Measurements from ENCODE around the gene TRA2B.
"Not testable (repeated sequence)": the region's sequence is repeated elsewhere in the genome, so short reads cannot be mapped to it uniquely, and the experiment has no call there.

The TRA2B gene

GRCh38 chr3:185927501-185928200 is 10.2 kb downstream of the TRA2B start:
- DNase-seq: no peak

GRCh38 chr3:185926445-185926844 is 11.4 kb downstream of the TRA2B start:
- no peak for DNase-seq

GRCh38 chr3:185925353-185925752 is 12.5 kb downstream of the TRA2B start:
- no peak for DNase-seq

GRCh38 chr3:185924375-185924774 is 13.4 kb downstream of the TRA2B start:
- DNase-seq: no peak

GRCh38 chr3:185920184-185920583 is 17.6 kb downstream of the TRA2B start:
- DNase-seq: no peak

GRCh38 chr3:185916042-185916833 is 21.6 kb downstream of the TRA2B start:
- no peak for DNase-seq

GRCh38 chr3:185915642-185916041 is 22.2 kb downstream of the TRA2B start:
- DNase-seq: no peak

GRCh38 chr3:185914911-185915629 is 22.7 kb downstream of the TRA2B start:
- no peak for DNase-seq

- DNase-seq: no peak
Measured at GRCh38 chr3:185912929-185913901, 24.6 kb downstream of the TRA2B start.

- DNase-seq: no peak
Measured at GRCh38 chr3:185912512-185912911, 25.3 kb downstream of the TRA2B start.

GRCh38 chr3:185911076-185911448 is 26.8 kb downstream of the TRA2B start:
- DNase-seq: not testable (repeated sequence)

- not testable (repeated sequence) for DNase-seq
Measured at GRCh38 chr3:185910322-185911075, 27.3 kb downstream of the TRA2B start.

- not testable (repeated sequence) for DNase-seq
Measured at GRCh38 chr3:185909913-185910312, 27.9 kb downstream of the TRA2B start.

GRCh38 chr3:185900228-185900627 is 37.6 kb downstream of the TRA2B start:
- peak; percentile 69 to 87 for DNase-seq

GRCh38 chr3:185896636-185897035 is 41.2 kb downstream of the TRA2B start:
- DNase-seq: peak; percentile 77 to 81

- DNase-seq: no peak
Measured at GRCh38 chr3:185887066-185887465, 50.7 kb downstream of the TRA2B start.

- no peak for DNase-seq
Measured at GRCh38 chr3:185884641-185885040, 53.2 kb downstream of the TRA2B start.

GRCh38 chr3:185881926-185882325 is 55.9 kb downstream of the TRA2B start:
- peak; percentile 38 to 43 for DNase-seq

- DNase-seq: no peak
Measured at GRCh38 chr3:185880600-185880999, 57.2 kb downstream of the TRA2B start.

GRCh38 chr3:185878920-185879319 is 58.9 kb downstream of the TRA2B start:
- no peak for DNase-seq

- no peak for DNase-seq
Measured at GRCh38 chr3:185874119-185874518, 63.7 kb downstream of the TRA2B start.
